Mesenchymal stem cell (in vitro differentiated cells and primary cell): Measurements from ENCODE around the gene PEX16.

Source experiments
- DNase-seq: peaks from one replicate; pipeline ENCODE4 v3.0.0-alpha.2; 2013
- H2AFZ ChIP-seq: one replicate; pipeline ENCODE4 v1.6.1; 2013; ENCODE audit warnings: low read depth, mild to moderate bottlenecking, control low read depth, inconsistent platforms, low read length, moderate library complexity
- H2AK5ac ChIP-seq: 2 replicates; pipeline ENCODE4 v1.6.1; 2013; ENCODE audit warnings: low read length, moderate library complexity, mild to moderate bottlenecking, inconsistent platforms; ENCODE audit not compliant: severe bottlenecking
- H2BK120ac ChIP-seq: one replicate; pipeline ENCODE4 v1.6.1; 2013; ENCODE audit warnings: low read depth, mild to moderate bottlenecking, inconsistent platforms, low read length, moderate library complexity
- H2BK12ac ChIP-seq, 2 experiments: one replicate each; pipeline ENCODE4 v1.6.1; 2013; ENCODE audit warnings: inconsistent platforms in 2 of 2, low read length in 2 of 2, mild to moderate bottlenecking in 2 of 2, moderate library complexity in 2 of 2, control low read depth in 1 of 2
- H2BK15ac ChIP-seq: one replicate; pipeline ENCODE4 v1.6.1; 2013; ENCODE audit warnings: mild to moderate bottlenecking, low read depth, inconsistent platforms; ENCODE audit not compliant: poor library complexity, severe bottlenecking
- H2BK5ac ChIP-seq: 2 replicates; pipeline ENCODE4 v1.6.1; 2013; ENCODE audit warnings: low read depth, mild to moderate bottlenecking, low read length, control low read depth, inconsistent platforms; ENCODE audit not compliant: poor library complexity, severe bottlenecking
- H3K14ac ChIP-seq, 2 experiments: one replicate each; pipeline ENCODE4 v1.6.1; 2013; ENCODE audit warnings: inconsistent platforms in 2 of 2, low read length in 2 of 2, control low read depth in 1 of 2, mild to moderate bottlenecking in 1 of 2, moderate library complexity in 1 of 2
- H3K18ac ChIP-seq, 2 experiments: one replicate each; pipeline ENCODE4 v1.6.1; 2013; ENCODE audit warnings: inconsistent platforms in 2 of 2, low read length in 2 of 2, control low read depth in 1 of 2, low read depth in 1 of 2, mild to moderate bottlenecking in 1 of 2
- H3K23ac ChIP-seq, 2 experiments: one replicate each; pipeline ENCODE4 v1.6.1; 2013; ENCODE audit warnings: inconsistent platforms in 2 of 2, low read length in 2 of 2, mild to moderate bottlenecking in 2 of 2, moderate library complexity in 2 of 2, control low read depth in 1 of 2
- H3K27ac ChIP-seq: 2 replicates; pipeline ENCODE4 v1.5.1; 2013; ENCODE audit warnings: mild to moderate bottlenecking, moderate library complexity, low read length, control low read depth, inconsistent platforms; ENCODE audit not compliant: poor library complexity, severe bottlenecking
- H3K27me3 ChIP-seq, 2 experiments: 2 replicates each; pipeline versions ENCODE4 v1.6.1 to v1.7.0; 2013; ENCODE audit warnings: low read length in 2 of 2, mild to moderate bottlenecking in 2 of 2, moderate library complexity in 2 of 2, control low read depth in 1 of 2, inconsistent platforms in 1 of 2; ENCODE audit not compliant: control insufficient read depth in 1 of 2, insufficient read depth in 1 of 2
- H3K36me3 ChIP-seq, 2 experiments: 2 replicates each; pipeline versions ENCODE4 v1.6.1 to v1.7.0; 2013; ENCODE audit warnings: low read length in 2 of 2, control low read depth in 1 of 2, inconsistent platforms in 1 of 2, low read depth in 1 of 2, mild to moderate bottlenecking in 1 of 2; ENCODE audit not compliant: insufficient read depth in 2 of 2, control insufficient read depth in 1 of 2
- H3K4ac ChIP-seq, 2 experiments: one replicate each; pipeline ENCODE4 v1.6.1; 2013; ENCODE audit warnings: inconsistent platforms in 2 of 2, low read length in 2 of 2, mild to moderate bottlenecking in 2 of 2, moderate library complexity in 2 of 2, control low read depth in 1 of 2, low read depth in 1 of 2
- H3K4me1 ChIP-seq: 2 replicates; pipeline ENCODE4 v1.6.1; 2013; ENCODE audit warnings: low read depth, low read length, control low read depth; ENCODE audit not compliant: control insufficient read depth, insufficient read depth
- H3K4me2 ChIP-seq: 2 replicates; pipeline ENCODE4 v1.6.1; 2013; ENCODE audit warnings: low read length, mild to moderate bottlenecking, inconsistent platforms; ENCODE audit not compliant: poor library complexity, severe bottlenecking
- H3K4me3 ChIP-seq, 2 experiments: 2 replicates each; pipeline versions ENCODE4 v1.5.1 to v1.7.0; 2013; ENCODE audit warnings: low read length in 2 of 2, mild to moderate bottlenecking in 2 of 2, control low read depth in 1 of 2, low read depth in 1 of 2; ENCODE audit not compliant: insufficient read depth in 1 of 2
- H3K79me1 ChIP-seq: replicated peaks from 2 replicates; pipeline ENCODE4 v1.6.1; 2013; ENCODE audit warnings: mild to moderate bottlenecking, control low read depth, low read length, inconsistent platforms; ENCODE audit not compliant: poor library complexity, severe bottlenecking
- H3K9ac ChIP-seq: 2 replicates; pipeline ENCODE4 v1.7.0; 2013; ENCODE audit warnings: mild to moderate bottlenecking, low read length, moderate library complexity
- H3K9me3 ChIP-seq: 2 replicates; pipeline ENCODE4 v1.7.0; 2013; ENCODE audit warnings: mild to moderate bottlenecking, low read length; ENCODE audit not compliant: control insufficient read depth
- H4K8ac ChIP-seq: one replicate; pipeline ENCODE4 v1.6.1; 2013; ENCODE audit warnings: inconsistent platforms, mild to moderate bottlenecking, low read length, moderate library complexity
- H4K91ac ChIP-seq: one replicate; pipeline ENCODE4 v1.6.1; 2013; ENCODE audit warnings: mild to moderate bottlenecking, low read length, inconsistent platforms
- WGBS: methylation state at CpG from one replicate; pipeline ENCODE4 v1.1.7; 2013; ENCODE audit warnings: mixed read lengths; 5-methylcytosine and 5-hydroxymethylcytosine counted together

The PEX16 gene

GRCh38 chr11:45892856-45893255 lies 24.8 kb downstream of the PEX16 start:
- 79% methylated on average over 5 of the region's 5 CpGs for WGBS
- H3K4me2 ChIP-seq = no peak overlapping the region

GRCh38 chr11:45890886-45891550 lies 26.7 kb downstream of the PEX16 start:
- WGBS = 82% methylated on average over 9 of the region's 9 CpGs
- Histone ChIP-seq H3K4me2 (no peak overlapping the region), H3K27ac (no peak overlapping the region), H3K14ac (no peak overlapping the region), H2BK5ac (no peak overlapping the region), H4K91ac (no peak overlapping the region), H3K9me3 (no peaks in the 10 kb centered on the region), H3K4ac (no peak overlapping the region), H3K9ac (no peak overlapping the region), H3K23ac (no peak overlapping the region), H3K79me1 (no peaks in the 10 kb centered on the region), H2BK12ac (no peak overlapping the region), H4K8ac (no peak overlapping the region), H3K4me3 (no peak overlapping the region), H3K36me3 (no peaks in the 10 kb centered on the region), H2AFZ (no peak overlapping the region), H3K18ac (no peak overlapping the region), H2BK120ac (no peak overlapping the region), H3K4me1 (peaks cover 3% of the 10 kb centered on the region), H2BK15ac (no peak overlapping the region), H2AK5ac (no peak overlapping the region), H3K27me3 (peaks cover 44 to 69% of the 10 kb centered on the region in 2 experiments)
- DNase-seq = no peak

More at GRCh38 chr11:45892856-45893255, 24.8 kb downstream of the PEX16 start:
- Histone ChIP-seq H3K4me1 (peaks cover 3% of the 10 kb centered on the region), H3K9ac (no peak overlapping the region), H2AFZ (no peak overlapping the region), H4K91ac (no peak overlapping the region), H3K36me3 (no peaks in the 10 kb centered on the region), H3K23ac (no peak overlapping the region), H2BK5ac (no peak overlapping the region), H3K9me3 (no peaks in the 10 kb centered on the region), H3K4ac (no peak overlapping the region), H2BK15ac (no peak overlapping the region), H3K79me1 (no peaks in the 10 kb centered on the region), H3K27ac (no peak overlapping the region), H2BK12ac (no peak overlapping the region), H2AK5ac (no peak overlapping the region), H3K27me3 (peaks cover 42 to 68% of the 10 kb centered on the region in 2 experiments), H3K4me3 (no peak overlapping the region), H3K14ac (no peak overlapping the region), H3K18ac (no peak overlapping the region), H4K8ac (no peak overlapping the region), H2BK120ac (no peak overlapping the region)
- DNase-seq = no peak

GRCh38 chr11:45889966-45890365 lies 27.7 kb downstream of the PEX16 start:
- Histone ChIP-seq H3K18ac (no peak overlapping the region), H3K4me2 (no peak overlapping the region), H2BK12ac (no peak overlapping the region), H3K23ac (no peak overlapping the region), H3K36me3 (no peaks in the 10 kb centered on the region), H3K4me1 (peaks cover 10% of the 10 kb centered on the region), H4K8ac (no peak overlapping the region), H4K91ac (no peak overlapping the region), H2BK5ac (no peak overlapping the region), H2AK5ac (no peak overlapping the region), H2AFZ (no peak overlapping the region), H3K79me1 (no peaks in the 10 kb centered on the region), H3K14ac (no peak overlapping the region), H2BK120ac (no peak overlapping the region), H3K27me3 (peaks cover 41 to 65% of the 10 kb centered on the region in 2 experiments), H3K4ac (no peak overlapping the region), H3K27ac (no peak overlapping the region), H3K9ac (no peak overlapping the region), H3K4me3 (no peak overlapping the region), H3K9me3 (no peaks in the 10 kb centered on the region), H2BK15ac (no peak overlapping the region)
- 92% methylated on average over 6 of the region's 9 CpGs for WGBS
- no peak for DNase-seq

GRCh38 chr11:45889555-45889954 lies 28.1 kb downstream of the PEX16 start:
- WGBS = 76% methylated on average over 7 of the region's 8 CpGs
- no peaks in the 10 kb centered on the region for H3K9me3 ChIP-seq
- no peak overlapping the region for H3K27ac ChIP-seq
- no peak overlapping the region for H3K4me2 ChIP-seq
- H2AFZ ChIP-seq = no peak overlapping the region
- no peak overlapping the region for H2BK12ac ChIP-seq
- H3K23ac ChIP-seq = no peak overlapping the region
- H2BK15ac ChIP-seq = no peak overlapping the region
- H3K4ac ChIP-seq = no peak overlapping the region
- no peak overlapping the region for H3K18ac ChIP-seq
- no peaks in the 10 kb centered on the region for H3K36me3 ChIP-seq
- no peak overlapping the region for H4K91ac ChIP-seq
- no peak overlapping the region for H3K9ac ChIP-seq
- H3K27me3 ChIP-seq = peaks cover 38 to 61% of the 10 kb centered on the region in 2 experiments
- H3K14ac ChIP-seq = no peak overlapping the region
- H3K79me1 ChIP-seq = no peaks in the 10 kb centered on the region
- no peak overlapping the region for H4K8ac ChIP-seq
- H2BK5ac ChIP-seq = no peak overlapping the region
- DNase-seq = no peak
- H3K4me1 ChIP-seq = peaks cover 10% of the 10 kb centered on the region
- H2BK120ac ChIP-seq = no peak overlapping the region
- H2AK5ac ChIP-seq = no peak overlapping the region
- no peak overlapping the region for H3K4me3 ChIP-seq
